GM18502 (cell line): ENCODE results near the gene ATP5F1E.
"Not testable (repeated sequence)": the region's sequence is repeated elsewhere in the genome, so short reads cannot be mapped to it uniquely, and the experiment has no call there.

Source experiments
- ATAC-seq: cut with Tn5 transposase; IDR thresholded peaks from one replicate; pipeline ENCODE4 v1.9.1; 2021; ENCODE audit warnings: mild to moderate bottlenecking; ENCODE audit not compliant: unreplicated experiment, poor library complexity

Gene ATP5F1E

DNA sequence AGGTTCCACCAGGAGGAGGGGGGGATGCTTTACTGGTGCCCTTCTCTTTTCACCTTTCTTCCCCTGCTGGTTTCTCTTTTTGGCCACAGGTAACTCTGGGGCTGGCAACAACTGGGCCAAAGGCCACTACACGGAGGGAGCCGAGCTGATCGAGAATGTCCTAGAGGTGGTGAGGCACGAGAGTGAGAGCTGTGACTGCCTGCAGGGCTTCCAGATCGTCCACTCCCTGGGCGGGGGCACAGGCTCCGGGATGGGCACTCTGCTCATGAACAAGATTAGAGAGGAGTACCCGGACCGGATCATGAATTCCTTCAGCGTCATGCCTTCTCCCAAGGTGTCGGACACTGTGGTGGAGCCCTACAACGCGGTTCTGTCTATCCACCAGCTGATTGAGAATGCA is 8.5 kb downstream of the ATP5F1E start:
- no peak for ATAC-seq

GRCh38 chr20:59022754-59023153 is 9.4 kb downstream of the ATP5F1E start:
- no peak for ATAC-seq

DNA sequence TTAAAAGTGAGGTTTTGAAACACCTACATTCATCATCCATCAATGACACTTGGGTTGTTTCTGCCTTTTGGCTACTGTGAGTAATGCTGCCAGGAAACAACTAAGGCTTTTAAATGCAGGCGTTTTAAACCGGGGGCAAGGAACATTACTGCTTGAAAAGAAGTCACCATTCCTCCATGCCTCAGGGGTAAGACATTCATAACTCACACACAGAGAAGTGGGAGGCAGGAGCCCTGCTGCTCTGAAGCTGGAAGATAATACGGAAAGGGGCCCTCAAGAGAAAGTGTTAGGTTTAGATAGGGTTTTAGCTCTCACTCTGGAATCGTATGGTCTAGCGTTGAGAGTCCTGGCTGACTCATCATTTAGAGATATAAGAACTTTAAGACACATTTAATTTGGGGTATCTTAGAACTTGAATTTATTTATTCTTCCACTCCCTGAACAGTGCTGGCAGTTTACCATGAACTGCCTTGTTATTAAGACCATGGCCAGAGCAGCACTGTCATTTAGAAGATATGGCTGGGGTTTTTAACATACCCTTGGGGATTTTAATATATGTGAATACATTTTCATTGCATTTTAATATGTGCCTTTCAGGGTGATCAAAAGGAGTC is 11.1 kb downstream of the ATP5F1E start:
- ATAC-seq = no peak

DNA sequence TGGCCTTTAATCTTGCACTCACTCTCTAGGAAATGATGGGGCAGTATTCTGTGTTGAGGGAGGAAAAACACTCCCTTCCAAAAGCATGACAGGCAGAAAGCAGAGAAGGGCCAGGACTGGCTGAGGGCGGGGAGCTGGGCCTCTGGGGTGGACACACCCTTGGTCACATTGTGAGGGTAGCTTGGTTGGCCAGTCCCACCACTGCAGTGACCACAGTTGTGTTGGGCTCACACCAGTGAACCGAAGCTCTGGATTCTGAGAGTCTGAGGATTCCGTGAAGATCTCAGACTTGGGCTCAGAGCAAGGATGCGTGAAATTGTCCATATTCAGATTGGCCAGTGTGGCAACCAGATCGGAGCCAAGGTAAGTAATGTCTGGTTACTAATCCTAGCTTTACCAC is 12.9 kb downstream of the ATP5F1E start, which contains the start of gene TUBB1:
Gene TUBB1, plus strand, starts transcription at position 213 of the 400 bp plus-strand sequence. Its CDS starts 94 bp downstream, at position 307.
- no peak for ATAC-seq

DNA sequence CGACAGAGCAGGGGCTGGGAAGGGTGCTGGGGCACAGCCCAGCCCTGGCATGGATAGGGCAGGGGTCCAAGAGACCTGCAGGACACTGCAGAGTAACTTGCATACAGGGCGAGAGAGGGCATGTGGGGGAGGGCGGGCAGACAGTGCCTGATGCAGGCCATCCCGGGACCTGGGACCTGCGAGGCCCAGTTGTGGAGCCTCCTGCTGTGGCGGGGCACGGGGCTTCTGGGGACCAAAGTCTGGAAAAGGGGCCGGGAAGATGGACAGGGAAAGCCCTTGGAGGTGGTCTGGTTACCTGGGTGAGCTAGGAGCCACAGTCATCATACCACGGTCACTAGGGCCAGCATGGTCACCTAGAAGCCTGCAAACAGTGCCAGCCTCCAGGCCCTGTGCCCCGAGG is 13.3 kb downstream of the ATP5F1E start:
- no peak for ATAC-seq

DNA sequence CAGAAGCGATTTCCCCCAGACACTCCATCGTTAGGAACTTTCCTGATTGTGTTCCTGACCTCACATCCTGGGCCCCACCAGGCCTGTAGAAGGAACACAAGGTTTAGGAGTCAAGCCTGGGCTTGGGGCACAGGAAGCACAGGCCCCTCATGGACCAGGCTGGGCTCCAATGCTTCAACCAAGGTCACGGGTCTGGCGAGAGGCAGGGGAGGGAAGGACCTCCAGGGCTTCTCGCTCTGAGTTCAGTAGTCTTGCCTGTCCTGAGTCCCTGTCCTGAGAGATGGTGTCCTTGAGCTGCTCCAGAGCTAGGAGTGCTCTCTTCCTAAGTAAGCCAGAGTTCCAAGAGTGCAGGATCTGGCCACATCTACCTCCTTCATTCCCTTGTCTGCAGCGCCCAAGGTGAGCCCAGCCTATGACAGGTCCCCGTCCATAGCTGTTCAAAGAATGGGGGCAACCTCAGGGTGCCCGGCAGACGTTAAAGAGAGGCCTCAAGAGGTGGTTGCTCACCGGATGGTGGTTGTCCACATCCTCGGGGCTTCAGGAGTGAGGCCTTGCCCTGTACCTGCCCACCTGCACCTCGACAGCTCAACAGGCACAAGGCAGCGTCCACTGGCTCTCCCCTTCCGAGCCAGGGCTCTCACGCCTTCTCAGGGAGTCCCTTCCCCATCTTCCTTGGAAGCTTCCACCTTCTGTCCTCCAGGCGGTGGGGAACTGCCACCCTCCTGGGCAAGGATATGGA is 14.5 kb downstream of the ATP5F1E start:
- ATAC-seq = no peak

DNA sequence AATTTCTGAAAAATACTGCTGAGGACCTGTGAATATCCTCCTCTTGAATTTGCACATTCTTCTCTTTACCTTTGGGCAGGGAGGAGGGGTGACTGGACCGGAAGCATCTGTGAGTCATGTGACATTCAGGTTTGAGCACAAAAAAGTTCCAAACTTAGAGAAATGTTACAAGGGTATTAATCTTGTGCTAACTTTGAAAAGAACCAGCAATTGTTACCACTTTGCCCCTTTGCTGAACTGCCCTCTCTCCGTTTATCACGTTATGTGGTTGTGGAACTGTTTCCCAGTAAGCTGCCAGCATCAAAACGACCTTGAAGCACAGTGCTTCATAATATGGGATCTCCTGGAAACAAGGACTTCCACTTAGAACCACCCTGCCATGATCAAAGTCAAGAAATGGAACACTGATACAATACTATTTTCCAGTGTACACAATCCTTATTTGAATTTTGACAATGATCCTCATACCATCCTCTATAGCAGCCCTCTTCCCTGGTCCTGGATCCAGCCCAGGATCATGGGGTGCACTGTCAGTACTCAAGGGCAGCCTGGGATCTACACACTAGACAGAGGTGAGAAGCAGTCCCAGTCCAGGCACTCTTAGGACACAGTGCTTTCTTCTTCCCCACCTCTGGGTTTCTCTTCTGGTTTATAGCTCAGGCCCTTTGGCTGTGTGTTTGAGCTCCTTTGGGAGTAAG is 15.2 kb downstream of the ATP5F1E start:
- peak; percentile 55 for ATAC-seq

GRCh38 chr20:59015812-59016711 is 16.1 kb downstream of the ATP5F1E start:
- no peak for ATAC-seq

GRCh38 chr20:59015411-59015810 is 16.7 kb downstream of the ATP5F1E start:
- no peak for ATAC-seq

DNA sequence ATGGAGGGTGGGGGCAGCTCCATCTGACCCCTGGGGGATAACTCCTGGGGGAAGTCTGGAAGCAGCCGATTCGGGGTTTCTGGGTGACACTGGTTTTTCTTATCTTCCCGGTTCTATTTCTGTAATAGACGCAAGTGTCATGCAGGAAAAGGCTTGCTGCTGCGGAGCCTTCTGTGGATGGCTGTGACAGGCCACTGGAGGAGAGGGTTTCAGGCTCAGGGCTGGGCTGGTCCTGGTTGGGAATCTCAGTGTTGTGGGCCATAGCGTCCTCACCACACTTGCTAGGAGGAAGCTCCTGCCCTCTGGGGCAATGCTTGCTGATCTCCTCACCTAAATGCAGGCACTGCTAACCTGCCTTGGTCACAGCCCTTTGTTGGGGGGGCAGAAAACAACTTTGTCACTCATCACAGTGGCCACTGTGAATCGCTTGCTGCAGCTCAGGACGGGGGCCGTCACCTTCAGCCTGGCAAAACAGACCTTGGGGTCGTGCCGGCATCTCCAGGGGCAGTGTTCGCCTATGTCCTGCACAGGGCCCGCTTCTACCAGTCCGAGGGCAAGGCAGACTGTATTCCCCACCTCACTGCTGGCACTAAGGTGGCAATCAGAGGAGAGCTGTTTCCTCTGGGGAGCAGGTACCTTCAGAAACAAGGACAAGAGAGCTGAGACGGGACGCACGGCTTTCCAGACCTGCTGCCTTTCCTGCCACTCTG is 17.3 kb downstream of the ATP5F1E start:
- no peak for ATAC-seq

DNA sequence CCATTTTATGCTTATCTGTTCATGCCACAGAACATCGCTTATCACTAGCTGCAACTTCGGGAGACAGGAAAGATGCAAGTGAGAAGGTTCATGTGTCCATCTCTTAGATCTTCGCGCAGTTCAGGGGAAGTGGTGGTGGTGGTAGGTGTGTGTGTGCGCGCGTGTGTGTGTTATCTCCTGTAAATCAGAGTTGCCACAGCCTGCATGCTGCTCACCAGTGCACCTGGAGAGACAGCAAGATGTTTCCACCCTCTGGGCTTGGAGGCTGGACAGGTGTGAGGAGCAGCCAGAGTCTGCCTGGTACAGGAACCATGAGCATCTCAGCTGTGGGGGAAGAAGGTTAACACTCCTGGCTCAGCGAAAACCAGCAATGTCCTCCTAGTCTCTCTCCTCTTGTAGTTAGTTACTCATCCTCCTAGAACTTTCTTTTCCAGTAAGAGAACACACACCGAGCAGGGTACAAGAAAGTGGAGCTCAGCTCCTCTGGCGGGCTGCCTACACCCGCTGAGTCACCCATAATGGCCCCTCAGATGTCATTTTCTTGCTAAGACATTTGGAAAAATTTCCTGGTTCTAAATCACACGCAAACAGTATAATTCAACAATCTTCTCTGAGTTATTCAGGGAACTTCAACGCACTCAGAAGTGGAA is 18.1 kb downstream of the ATP5F1E start:
- ATAC-seq = no peak

- no peak for ATAC-seq
These were observed 18.8 kb downstream of the ATP5F1E start for GRCh38 chr20:59013031-59013951.

- ATAC-seq = not testable (repeated sequence)
These were observed 20.3 kb downstream of the ATP5F1E start for GRCh38 chr20:59011874-59012157.

GRCh38 chr20:59010995-59011873 is 20.9 kb downstream of the ATP5F1E start:
- no peak for ATAC-seq

GRCh38 chr20:59010321-59010994 is 21.7 kb downstream of the ATP5F1E start:
- no peak for ATAC-seq

DNA sequence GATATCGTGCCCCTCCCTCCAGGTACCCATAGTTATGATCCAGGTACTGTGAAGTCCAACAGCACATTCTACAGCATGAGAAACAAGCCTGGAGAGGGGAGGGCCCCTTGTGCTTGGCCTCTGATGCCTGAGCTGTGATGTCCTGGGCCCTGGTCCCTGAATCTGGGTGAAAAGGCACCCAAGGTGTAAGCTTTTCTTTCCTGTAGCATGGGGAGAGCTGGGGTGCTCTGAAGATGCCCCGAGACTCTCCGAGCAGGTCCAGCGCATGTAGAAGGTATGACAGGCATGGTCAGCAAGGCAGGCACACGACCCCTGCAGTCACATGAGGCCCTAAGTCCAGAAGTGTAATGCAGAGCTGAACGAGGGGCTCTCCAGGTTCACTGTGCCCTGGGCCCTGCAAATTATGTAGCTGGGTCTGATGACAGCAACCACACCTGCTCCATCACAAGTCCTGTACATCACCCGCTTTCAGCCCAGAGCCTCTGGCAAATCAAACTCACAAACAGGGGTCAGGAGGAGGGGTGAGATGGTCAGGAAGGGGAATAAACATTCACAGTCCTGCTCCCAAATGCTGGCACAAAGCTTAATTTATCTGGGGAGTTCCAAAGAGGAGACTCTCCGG is 23.3 kb downstream of the ATP5F1E start:
- no peak for ATAC-seq
